Ishikawa (cell line): ENCODE data around the gene ANKFY1.

Experiments used
- CEBPB ChIP-seq: IDR thresholded peaks from 2 replicates; pipeline ENCODE4 v1.6.1; 2012
- CREB1 ChIP-seq: IDR thresholded peaks from 2 replicates; pipeline ENCODE4 v1.6.1; 2012; ENCODE audit warnings: low read depth
- EGR1 ChIP-seq: IDR thresholded peaks from 2 replicates; pipeline ENCODE4 v1.6.1; 2012
- EP300 ChIP-seq: IDR thresholded peaks from 2 replicates; pipeline ENCODE4 v1.6.1; 2012; ENCODE audit warnings: borderline replicate concordance
- FOXM1 ChIP-seq: IDR thresholded peaks from 2 replicates; pipeline ENCODE4 v1.6.1; 2012; ENCODE audit warnings: low read depth, borderline replicate concordance
- MAX ChIP-seq: IDR thresholded peaks from 2 replicates; pipeline ENCODE4 v1.6.1; 2012
- NFIC ChIP-seq: IDR thresholded peaks from 2 replicates; pipeline ENCODE4 v1.6.1; 2012
- RAD21 ChIP-seq: IDR thresholded peaks from 2 replicates; pipeline ENCODE4 v1.6.1; 2012; ENCODE audit warnings: low read depth
- TAF1 ChIP-seq: IDR thresholded peaks from 2 replicates; pipeline ENCODE4 v1.6.1; 2012; ENCODE audit warnings: low read depth, mild to moderate bottlenecking
- TCF12 ChIP-seq: IDR thresholded peaks from 2 replicates; pipeline ENCODE4 v1.6.1; 2012; ENCODE audit warnings: low read depth
- TEAD4 ChIP-seq: IDR thresholded peaks from 2 replicates; pipeline ENCODE4 v1.6.1; 2012
- YY1 ChIP-seq: IDR thresholded peaks from 2 replicates; pipeline ENCODE4 v1.6.1; 2012; ENCODE audit warnings: low read depth
- ZBTB7A ChIP-seq: IDR thresholded peaks from 2 replicates; pipeline ENCODE4 v1.6.1; 2012; ENCODE audit warnings: low read depth
- TF ChIP-seq, protein P1 (sequence below): IDR thresholded peaks from 2 replicates; pipeline ENCODE4 v1.6.1; 2012
- TF ChIP-seq, protein P2 (sequence below): IDR thresholded peaks from 2 replicates; pipeline ENCODE4 v1.6.1; 2012; ENCODE audit warnings: low read depth, mild to moderate bottlenecking

Gene ANKFY1

GRCh38 chr17:4241535-4241934 is 22.2 kb downstream of the ANKFY1 start:
- no peak for TF ChIP-seq RAD21
- no peak for TF ChIP-seq TAF1
- no peak for TF ChIP-seq TCF12
- TF ChIP-seq CEBPB: no peak
- no peak for TF ChIP-seq TEAD4
- TF ChIP-seq CREB1: no peak
- no peak for TF ChIP-seq ZBTB7A
- TF ChIP-seq FOXM1: no peak
- no peak for TF ChIP-seq YY1
- TF ChIP-seq NFIC: no peak
- TF ChIP-seq, protein P1, sequence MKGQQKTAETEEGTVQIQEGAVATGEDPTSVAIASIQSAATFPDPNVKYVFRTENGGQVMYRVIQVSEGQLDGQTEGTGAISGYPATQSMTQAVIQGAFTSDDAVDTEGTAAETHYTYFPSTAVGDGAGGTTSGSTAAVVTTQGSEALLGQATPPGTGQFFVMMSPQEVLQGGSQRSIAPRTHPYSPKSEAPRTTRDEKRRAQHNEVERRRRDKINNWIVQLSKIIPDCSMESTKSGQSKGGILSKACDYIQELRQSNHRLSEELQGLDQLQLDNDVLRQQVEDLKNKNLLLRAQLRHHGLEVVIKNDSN: no peak
- TF ChIP-seq, protein P2, sequence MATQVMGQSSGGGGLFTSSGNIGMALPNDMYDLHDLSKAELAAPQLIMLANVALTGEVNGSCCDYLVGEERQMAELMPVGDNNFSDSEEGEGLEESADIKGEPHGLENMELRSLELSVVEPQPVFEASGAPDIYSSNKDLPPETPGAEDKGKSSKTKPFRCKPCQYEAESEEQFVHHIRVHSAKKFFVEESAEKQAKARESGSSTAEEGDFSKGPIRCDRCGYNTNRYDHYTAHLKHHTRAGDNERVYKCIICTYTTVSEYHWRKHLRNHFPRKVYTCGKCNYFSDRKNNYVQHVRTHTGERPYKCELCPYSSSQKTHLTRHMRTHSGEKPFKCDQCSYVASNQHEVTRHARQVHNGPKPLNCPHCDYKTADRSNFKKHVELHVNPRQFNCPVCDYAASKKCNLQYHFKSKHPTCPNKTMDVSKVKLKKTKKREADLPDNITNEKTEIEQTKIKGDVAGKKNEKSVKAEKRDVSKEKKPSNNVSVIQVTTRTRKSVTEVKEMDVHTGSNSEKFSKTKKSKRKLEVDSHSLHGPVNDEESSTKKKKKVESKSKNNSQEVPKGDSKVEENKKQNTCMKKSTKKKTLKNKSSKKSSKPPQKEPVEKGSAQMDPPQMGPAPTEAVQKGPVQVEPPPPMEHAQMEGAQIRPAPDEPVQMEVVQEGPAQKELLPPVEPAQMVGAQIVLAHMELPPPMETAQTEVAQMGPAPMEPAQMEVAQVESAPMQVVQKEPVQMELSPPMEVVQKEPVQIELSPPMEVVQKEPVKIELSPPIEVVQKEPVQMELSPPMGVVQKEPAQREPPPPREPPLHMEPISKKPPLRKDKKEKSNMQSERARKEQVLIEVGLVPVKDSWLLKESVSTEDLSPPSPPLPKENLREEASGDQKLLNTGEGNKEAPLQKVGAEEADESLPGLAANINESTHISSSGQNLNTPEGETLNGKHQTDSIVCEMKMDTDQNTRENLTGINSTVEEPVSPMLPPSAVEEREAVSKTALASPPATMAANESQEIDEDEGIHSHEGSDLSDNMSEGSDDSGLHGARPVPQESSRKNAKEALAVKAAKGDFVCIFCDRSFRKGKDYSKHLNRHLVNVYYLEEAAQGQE: no peak
- no peak for TF ChIP-seq EGR1
- TF ChIP-seq MAX: no peak

- TF ChIP-seq CEBPB (no peak), TAF1 (no peak), FOXM1 (no peak), CREB1 (no peak), EGR1 (no peak), MAX (no peak), YY1 (no peak), EP300 (no peak), TEAD4 (no peak), NFIC (no peak), RAD21 (no peak), ZBTB7A (no peak), TCF12 (no peak)
- TF ChIP-seq, protein P2: no peak
- TF ChIP-seq, protein P1: no peak
Observed at GRCh38 chr17:4236456-4236855, 27.3 kb downstream of the ANKFY1 start.

DNA sequence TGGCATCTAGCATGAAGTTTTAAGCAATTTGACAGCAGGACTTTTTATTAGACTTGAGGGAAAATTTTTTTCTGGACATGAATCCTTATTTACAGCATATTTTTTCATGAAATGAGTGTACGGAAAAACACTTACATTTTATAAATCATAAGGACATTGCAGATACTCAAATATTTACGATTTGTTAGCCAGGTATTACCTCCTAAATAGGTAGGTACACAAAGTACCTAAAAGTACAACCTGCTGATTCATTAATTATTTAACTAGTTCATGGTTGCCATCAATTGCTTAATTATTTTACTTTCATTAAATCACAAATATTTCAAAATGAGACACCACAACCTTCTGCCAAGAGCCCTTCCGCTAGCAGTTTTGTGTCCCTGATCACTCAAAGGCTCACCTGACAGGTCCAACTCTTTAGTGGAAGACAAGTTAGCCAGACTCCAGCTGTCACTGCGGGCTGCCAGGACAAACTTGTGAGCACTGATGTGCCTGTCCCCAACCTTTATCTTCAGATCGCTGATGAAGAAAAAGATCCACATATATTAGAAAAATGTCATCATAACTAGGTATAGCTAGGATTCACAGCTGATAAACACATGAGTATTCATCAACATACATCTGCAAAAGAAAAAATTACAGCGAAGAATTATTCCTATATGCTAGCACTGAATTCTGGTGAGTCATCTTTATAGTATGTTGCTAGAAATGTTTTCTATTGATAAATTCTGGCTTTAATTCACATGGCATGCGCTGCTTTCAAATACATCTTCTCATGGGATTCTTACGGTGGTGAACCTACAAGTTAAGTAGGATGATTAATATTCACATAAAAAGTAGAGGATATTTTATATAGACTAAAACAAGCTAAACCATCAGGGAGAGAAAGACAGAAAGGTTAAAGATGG is 28.2 kb downstream of the ANKFY1 start:
- TF ChIP-seq EP300 (no peak), CEBPB (no peak), EGR1 (no peak), TAF1 (no peak), ZBTB7A (no peak), CREB1 (no peak), FOXM1 (no peak), YY1 (no peak), NFIC (no peak), MAX (no peak), RAD21 (no peak), TEAD4 (no peak)
- TF ChIP-seq, protein P1: no peak
- TF ChIP-seq, protein P2: no peak
